22Rv1 (cell line): Measurements from ENCODE around the gene AK1.

Source experiments
- ZFX ChIP-seq: fragments of 450-650 bp; IDR thresholded peaks from 2 replicates; pipeline ENCODE4 v1.6.1; 2017; ENCODE audit warnings: antibody characterized with exemption, borderline replicate concordance
- TF ChIP-seq, protein P1 (sequence below): fragments of 450-650 bp; IDR thresholded peaks from 2 replicates; pipeline ENCODE4 v1.5.1; 2017; ENCODE audit warnings: mild to moderate bottlenecking

DNA sequence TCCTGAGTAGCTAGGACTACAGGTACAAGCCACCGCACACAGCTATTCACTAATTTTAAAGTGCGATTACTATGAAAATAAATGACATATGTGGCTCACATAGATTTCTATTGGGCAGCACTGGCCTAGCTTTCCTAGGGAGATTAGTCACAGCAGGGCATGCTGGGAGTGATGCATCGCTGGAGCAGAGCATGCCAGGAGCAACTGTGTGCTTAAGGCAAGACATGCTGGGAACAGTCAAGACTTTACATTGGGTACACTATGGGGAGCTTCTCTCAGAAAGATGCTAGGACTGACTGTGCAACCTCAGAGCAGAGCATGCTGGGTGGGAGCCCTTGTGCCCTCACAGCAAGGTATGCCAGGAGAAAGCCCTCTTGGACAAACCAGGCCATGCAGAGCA, 12.6 kb upstream of the AK1 start:
- TF ChIP-seq, protein P1, sequence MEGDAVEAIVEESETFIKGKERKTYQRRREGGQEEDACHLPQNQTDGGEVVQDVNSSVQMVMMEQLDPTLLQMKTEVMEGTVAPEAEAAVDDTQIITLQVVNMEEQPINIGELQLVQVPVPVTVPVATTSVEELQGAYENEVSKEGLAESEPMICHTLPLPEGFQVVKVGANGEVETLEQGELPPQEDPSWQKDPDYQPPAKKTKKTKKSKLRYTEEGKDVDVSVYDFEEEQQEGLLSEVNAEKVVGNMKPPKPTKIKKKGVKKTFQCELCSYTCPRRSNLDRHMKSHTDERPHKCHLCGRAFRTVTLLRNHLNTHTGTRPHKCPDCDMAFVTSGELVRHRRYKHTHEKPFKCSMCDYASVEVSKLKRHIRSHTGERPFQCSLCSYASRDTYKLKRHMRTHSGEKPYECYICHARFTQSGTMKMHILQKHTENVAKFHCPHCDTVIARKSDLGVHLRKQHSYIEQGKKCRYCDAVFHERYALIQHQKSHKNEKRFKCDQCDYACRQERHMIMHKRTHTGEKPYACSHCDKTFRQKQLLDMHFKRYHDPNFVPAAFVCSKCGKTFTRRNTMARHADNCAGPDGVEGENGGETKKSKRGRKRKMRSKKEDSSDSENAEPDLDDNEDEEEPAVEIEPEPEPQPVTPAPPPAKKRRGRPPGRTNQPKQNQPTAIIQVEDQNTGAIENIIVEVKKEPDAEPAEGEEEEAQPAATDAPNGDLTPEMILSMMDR, result no peak
- TF ChIP-seq ZFX, result no peak
